Endothelial cell of umbilical vein (primary cell): Measurements from ENCODE around the gene PRPS1L1. TPM values are rescaled to one million over a fixed set of nuclear protein-coding genes. Genes with fewer than 3 reads are reported as not detected.

Experiments
- BruUV-seq: library from RNA; stranded (reverse); fragments of 400-500 nt; replicated peaks from 2 replicates; lab custom pipeline; 2021; lab: Mats Ljungman, UMichigan
- CTCF ChIA-PET: fragments of 300-600, 350-600 bp; sonication (Branson Sonifier 250); formaldehyde crosslinking; loops from one replicate; lab custom pipeline; 2021; ENCODE audit warnings: antibody characterized with exemption, inconsistent platforms; lab: Charles Lee
- POLR2A ChIA-PET: fragments of 300-600, 350-600 bp; sonication (Branson Sonifier 250); formaldehyde crosslinking; loops from one replicate; lab custom pipeline; 2021; ENCODE audit warnings: antibody characterized with exemption, inconsistent platforms; lab: Charles Lee
- DNase-seq: peaks from one replicate; pipeline ENCODE4 v3.0.0-alpha.2; 2011; ENCODE audit warnings: low read depth, low spot score
- FAIRE-seq: peaks from 2 replicates; lab custom pipeline; 2011; peaks lifted over from hg19 to GRCh38; lab: Jason Lieb, UNC
- H2AFZ ChIP-seq: 2 replicates; pipeline ENCODE4 v1.6.0; 2012; ENCODE audit warnings: low read depth, low read length, control low read depth, inconsistent platforms
- H3K27ac ChIP-seq: 2 replicates; pipeline ENCODE4 v1.5.1; 2011; ENCODE audit warnings: low read depth, mild to moderate bottlenecking, control low read depth, low read length, moderate library complexity; ENCODE audit not compliant: insufficient read depth
- H3K27me3 ChIP-seq, 2 experiments: 2 replicates each; pipeline versions ENCODE4 v1.6.0 to v1.6.1; 2011; ENCODE audit warnings: low read length in 2 of 2, mixed read lengths in 1 of 2; ENCODE audit not compliant: control insufficient read depth in 2 of 2, insufficient read depth in 2 of 2
- H3K36me3 ChIP-seq, 2 experiments: 2 replicates in 1 of 2; 3 replicates in 1 of 2; pipeline ENCODE4 v1.5.1; 2011; ENCODE audit warnings: low read length in 2 of 2, mild to moderate bottlenecking in 1 of 2, moderate library complexity in 1 of 2; ENCODE audit not compliant: control insufficient read depth in 2 of 2, insufficient read depth in 2 of 2; ENCODE audit errors: extremely low read depth in 1 of 2
- H3K4me1 ChIP-seq: 3 replicates; pipeline ENCODE4 v1.5.1; 2011; ENCODE audit warnings: mild to moderate bottlenecking, low read length; ENCODE audit not compliant: control insufficient read depth, insufficient read depth; ENCODE audit errors: extremely low read depth
- H3K4me2 ChIP-seq: 2 replicates; pipeline ENCODE4 v1.6.1; 2011; ENCODE audit warnings: low read length, control low read depth, mixed read lengths; ENCODE audit not compliant: insufficient read depth
- H3K4me3 ChIP-seq, 3 experiments: fragments of 200-600 bp in 1 of 3; sonication (generic), shearing (Covaris generic) in 1 of 3; replicated peaks in 1 of 3; 2 replicates each; pipeline ENCODE4 v1.5.1; 2011 to 2016; ENCODE audit warnings: control low read depth in 3 of 3, low read length in 3 of 3, mild to moderate bottlenecking in 2 of 3, inconsistent platforms in 1 of 3, low read depth in 1 of 3, moderate library complexity in 1 of 3; ENCODE audit not compliant: insufficient read depth in 1 of 3
- H3K79me2 ChIP-seq: 2 replicates; pipeline ENCODE4 v1.6.0; 2012; ENCODE audit warnings: low read length, inconsistent platforms; ENCODE audit not compliant: control insufficient read depth, insufficient read depth
- H3K9ac ChIP-seq: replicated peaks from 2 replicates; pipeline ENCODE3; 2011; ENCODE audit warnings: low read length, control low read depth; ENCODE audit not compliant: insufficient read depth; ENCODE audit errors: extremely low read depth
- H3K9me1 ChIP-seq: replicated peaks from 3 replicates; pipeline ENCODE4 v1.6.0; 2011; ENCODE audit warnings: mild to moderate bottlenecking, low read length; ENCODE audit not compliant: control insufficient read depth, insufficient read depth; ENCODE audit errors: extremely low read depth
- H3K9me3 ChIP-seq: replicated peaks from 2 replicates; pipeline ENCODE4 v1.5.1; 2012; ENCODE audit warnings: low read length, inconsistent platforms; ENCODE audit not compliant: control insufficient read depth, insufficient read depth
- H4K20me1 ChIP-seq: replicated peaks from 2 replicates; pipeline ENCODE3; 2011; ENCODE audit warnings: mild to moderate bottlenecking, low read length; ENCODE audit not compliant: control insufficient read depth, insufficient read depth; ENCODE audit errors: extremely low read depth
- EZH2 ChIP-seq: IDR thresholded peaks from 2 replicates; pipeline ENCODE4 v1.6.1; 2012; ENCODE audit warnings: borderline replicate concordance, low read depth, mild to moderate bottlenecking, moderate library complexity, low read length, inconsistent platforms; ENCODE audit not compliant: severe bottlenecking
- FOS ChIP-seq: IDR thresholded peaks from 2 replicates; pipeline ENCODE4 v1.6.1; 2011; ENCODE audit warnings: mild to moderate bottlenecking, low read length, moderate library complexity, borderline replicate concordance; ENCODE audit not compliant: insufficient read depth
- GATA2 ChIP-seq: IDR thresholded peaks from 2 replicates; pipeline ENCODE4 v1.7.0; 2011; ENCODE audit warnings: low read depth, mild to moderate bottlenecking, moderate library complexity, mixed read lengths, low read length; ENCODE audit not compliant: insufficient read length, insufficient read depth
- JUN ChIP-seq: IDR thresholded peaks from 2 replicates; pipeline ENCODE4 v1.6.1; 2011; ENCODE audit warnings: borderline replicate concordance, low read depth; ENCODE audit not compliant: insufficient read length, insufficient read depth
- MYC ChIP-seq: IDR thresholded peaks from one replicate; pipeline ENCODE4 v1.6.1; 2011; ENCODE audit warnings: mild to moderate bottlenecking, low read depth, low read length
- POLR2A ChIP-seq: IDR thresholded peaks from 2 replicates; pipeline ENCODE4 v1.6.1; 2012; ENCODE audit warnings: low read depth, mild to moderate bottlenecking, control low read depth, low read length
- POLR2AphosphoS5 ChIP-seq: IDR thresholded peaks from 2 replicates; pipeline ENCODE4 v1.6.1; 2012; ENCODE audit warnings: low read depth, mild to moderate bottlenecking, control low read depth, low read length, moderate library complexity; ENCODE audit not compliant: insufficient read depth
- dilution Hi-C: fragments of 300-500 bp; cut with MboI; formaldehyde crosslinking; loops from one replicate; pipeline ENCODE4 v1.15.0; 2019; ENCODE audit warnings: low sequenced_read_pairs; ENCODE audit not compliant: extremely low pct_ligation_motif_present
- intact Hi-C: fragments of 100-400 bp; cut with micrococcal nuclease; formaldehyde crosslinking; loops from one replicate; pipeline ENCODE4 v1.10.0; 2022
- polyA plus RNA-seq, 4 experiments: library from polyadenylated mRNA; depleted of rRNA in 3 of 4; stranded (reverse) in 3 of 4; unstranded in 1 of 4; fragments of >200 nt; gene quantifications; 2 replicates each; pipeline versions ENCODE4 v1.2.1 to v1.2.3, GENCODE V29; 2011 to 2012; ENCODE audit warnings: missing spikeins in 1 of 4
- total RNA-seq: library from RNA; stranded (reverse); gene quantifications from 2 replicates; pipeline ENCODE4 v1.2.3, GENCODE V29; 2021
- TF ChIP-seq, protein P1 (sequence below), 2 donors: IDR thresholded peaks; 1 replicate in 1 of 2; 2 replicates in 1 of 2; pipeline ENCODE4 v1.5.1; 2011; ENCODE audit warnings: low read length in 2 of 2, mild to moderate bottlenecking in 2 of 2, moderate library complexity in 2 of 2, control low read depth in 1 of 2, inconsistent platforms in 1 of 2, low read depth in 1 of 2; ENCODE audit not compliant: insufficient read depth in 1 of 2; ENCODE audit errors: extremely low read depth in 1 of 2
- TF ChIP-seq, protein P2 (sequence below): IDR thresholded peaks from 2 replicates; pipeline ENCODE4 v1.6.1; 2011; ENCODE audit not compliant: insufficient read depth, insufficient read length

The PRPS1L1 gene
- total and polyA plus RNA-seq, 2 donors (not counting 3 experiments of a cell fraction or from before 2014, with no cell fraction given), result not detected

GRCh38 chr7:18076461-18076860 is 48.8 kb upstream of the PRPS1L1 start:
- CTCF ChIA-PET, result interaction anchor here (1.2 to 1.6 kb wide), 2 partner anchors 26 to 306 kb away, joined by 3 read pairs; no protein-coding TSS in a partner anchor
- no peaks in the 10 kb centered on the region for H3K4me1 ChIP-seq

More at GRCh38 chr7:18076461-18076860, 48.8 kb upstream of the PRPS1L1 start:
- intact Hi-C loops, result no loop called here
- no TSS peak for BruUV-seq
- H3K27ac ChIP-seq, result no peak overlapping the region
- H3K4me2 ChIP-seq, result no peak overlapping the region
- POLR2A ChIA-PET, result no interaction called here
- H3K9me1 ChIP-seq, result no peaks in the 10 kb centered on the region
- no peak overlapping the region for H2AFZ ChIP-seq
- FAIRE-seq (no peak), DNase-seq (no peak)
- no peak overlapping the region for H3K4me3 ChIP-seq
- no peaks in the 10 kb centered on the region for H3K9me3 ChIP-seq
- H3K27me3 ChIP-seq, result no peaks in the 10 kb centered on the region
- H4K20me1 ChIP-seq, result no peaks in the 10 kb centered on the region
- no peaks in the 10 kb centered on the region for H3K79me2 ChIP-seq
- TF ChIP-seq EZH2 (no peak), POLR2A (no peak), FOS (no peak), JUN (no peak), GATA2 (no peak), POLR2AphosphoS5 (no peak), MYC (no peak)
- TF ChIP-seq, protein P1, sequence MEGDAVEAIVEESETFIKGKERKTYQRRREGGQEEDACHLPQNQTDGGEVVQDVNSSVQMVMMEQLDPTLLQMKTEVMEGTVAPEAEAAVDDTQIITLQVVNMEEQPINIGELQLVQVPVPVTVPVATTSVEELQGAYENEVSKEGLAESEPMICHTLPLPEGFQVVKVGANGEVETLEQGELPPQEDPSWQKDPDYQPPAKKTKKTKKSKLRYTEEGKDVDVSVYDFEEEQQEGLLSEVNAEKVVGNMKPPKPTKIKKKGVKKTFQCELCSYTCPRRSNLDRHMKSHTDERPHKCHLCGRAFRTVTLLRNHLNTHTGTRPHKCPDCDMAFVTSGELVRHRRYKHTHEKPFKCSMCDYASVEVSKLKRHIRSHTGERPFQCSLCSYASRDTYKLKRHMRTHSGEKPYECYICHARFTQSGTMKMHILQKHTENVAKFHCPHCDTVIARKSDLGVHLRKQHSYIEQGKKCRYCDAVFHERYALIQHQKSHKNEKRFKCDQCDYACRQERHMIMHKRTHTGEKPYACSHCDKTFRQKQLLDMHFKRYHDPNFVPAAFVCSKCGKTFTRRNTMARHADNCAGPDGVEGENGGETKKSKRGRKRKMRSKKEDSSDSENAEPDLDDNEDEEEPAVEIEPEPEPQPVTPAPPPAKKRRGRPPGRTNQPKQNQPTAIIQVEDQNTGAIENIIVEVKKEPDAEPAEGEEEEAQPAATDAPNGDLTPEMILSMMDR (IDR thresholded peaks at IDR 0.05; ENCODE audit: extremely low read depth in 1 of 2, insufficient read depth in 1 of 2, low read depth in 1 of 2, low read length in 2 of 2), result no peak
- TF ChIP-seq, protein P2, sequence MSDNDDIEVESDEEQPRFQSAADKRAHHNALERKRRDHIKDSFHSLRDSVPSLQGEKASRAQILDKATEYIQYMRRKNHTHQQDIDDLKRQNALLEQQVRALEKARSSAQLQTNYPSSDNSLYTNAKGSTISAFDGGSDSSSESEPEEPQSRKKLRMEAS, result no peak
- no peaks in the 10 kb centered on the region for H3K36me3 ChIP-seq
- no peak overlapping the region for H3K9ac ChIP-seq
- dilution Hi-C loops, result no loop called here
